Ovary (tissue), 3 donors: ENCODE results near the gene PATL2.

Experiments used
- EP300 ChIP-seq: sonication (generic); formaldehyde crosslinking; IDR thresholded peaks from one replicate; pipeline ENCODE4 v1.6.1; 2017; ENCODE audit warnings: antibody characterized with exemption
- POLR2A ChIP-seq: fragments of 450-650 bp; IDR thresholded peaks from one replicate; pipeline ENCODE4 v1.6.1; 2017; ENCODE audit warnings: antibody characterized with exemption, mild to moderate bottlenecking, moderate library complexity
- TF ChIP-seq, protein P1 (sequence below), 3 donors: fragments of 450-650 bp in 2 of 3; fragments of 200-600 bp in 1 of 3; IDR thresholded peaks; one replicate each; pipeline versions ENCODE4 v1.5.1 to v1.8.0; 2016 to 2022; ENCODE audit warnings: antibody characterized with exemption in 3 of 3, mild to moderate bottlenecking in 1 of 3
- donor health status: DM: no; HTN: no; CAD: no.

DNA sequence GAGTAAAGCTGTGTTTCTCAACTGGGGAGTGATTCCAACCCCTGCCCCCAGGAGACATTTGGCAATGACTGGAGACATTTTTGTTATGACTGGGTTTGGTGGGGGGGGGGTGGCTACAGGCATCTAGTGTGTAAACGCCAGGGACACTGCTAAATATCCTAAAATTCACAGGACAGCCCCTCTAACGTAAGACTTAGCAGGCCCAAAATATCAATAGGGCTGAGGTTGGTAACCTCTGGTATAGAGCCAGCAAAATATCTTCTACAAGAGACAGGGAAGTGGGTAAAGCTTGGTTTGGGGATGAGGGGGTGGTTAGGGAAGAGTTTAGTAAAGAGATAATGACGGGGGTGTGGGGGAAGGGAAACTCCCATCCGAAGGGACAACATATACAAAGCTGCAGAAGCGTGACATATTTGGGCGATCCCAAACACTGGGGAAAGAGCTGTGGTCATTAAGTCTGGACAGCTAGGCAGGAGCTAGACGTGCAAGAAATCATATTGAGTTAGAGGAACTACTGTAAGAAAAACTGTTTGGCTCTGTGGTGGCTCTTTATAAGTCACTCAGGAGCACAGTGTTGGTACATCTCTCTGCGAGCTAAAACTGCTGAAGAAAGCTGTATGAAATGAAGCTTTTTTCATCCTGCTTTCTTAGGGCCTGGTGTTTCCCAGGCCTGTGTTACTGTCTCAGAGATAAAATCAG lies 24.5 kb upstream of the PATL2 start:
- TF ChIP-seq POLR2A (no peak), EP300 (no peak)
- TF ChIP-seq, protein P1, sequence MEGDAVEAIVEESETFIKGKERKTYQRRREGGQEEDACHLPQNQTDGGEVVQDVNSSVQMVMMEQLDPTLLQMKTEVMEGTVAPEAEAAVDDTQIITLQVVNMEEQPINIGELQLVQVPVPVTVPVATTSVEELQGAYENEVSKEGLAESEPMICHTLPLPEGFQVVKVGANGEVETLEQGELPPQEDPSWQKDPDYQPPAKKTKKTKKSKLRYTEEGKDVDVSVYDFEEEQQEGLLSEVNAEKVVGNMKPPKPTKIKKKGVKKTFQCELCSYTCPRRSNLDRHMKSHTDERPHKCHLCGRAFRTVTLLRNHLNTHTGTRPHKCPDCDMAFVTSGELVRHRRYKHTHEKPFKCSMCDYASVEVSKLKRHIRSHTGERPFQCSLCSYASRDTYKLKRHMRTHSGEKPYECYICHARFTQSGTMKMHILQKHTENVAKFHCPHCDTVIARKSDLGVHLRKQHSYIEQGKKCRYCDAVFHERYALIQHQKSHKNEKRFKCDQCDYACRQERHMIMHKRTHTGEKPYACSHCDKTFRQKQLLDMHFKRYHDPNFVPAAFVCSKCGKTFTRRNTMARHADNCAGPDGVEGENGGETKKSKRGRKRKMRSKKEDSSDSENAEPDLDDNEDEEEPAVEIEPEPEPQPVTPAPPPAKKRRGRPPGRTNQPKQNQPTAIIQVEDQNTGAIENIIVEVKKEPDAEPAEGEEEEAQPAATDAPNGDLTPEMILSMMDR (IDR thresholded peaks at IDR 0.05), result no peak
